Measurements from ENCODE around the gene TBC1D22A.

Gene TBC1D22A

GRCh38 chr22:47040486-47041270 lies 278.2 kb downstream of the TBC1D22A start:
- no peak overlapping the region for H3K4me3 ChIP-seq (ENCODE audit: low read length)
- no peaks in the 10 kb centered on the region for H3K27me3 ChIP-seq (ENCODE audit: control insufficient read depth, insufficient read depth, low read length)
- H3K9me3 ChIP-seq (replicated peaks; ENCODE audit: low read length): no peaks in the 10 kb centered on the region
- H3K4me2 ChIP-seq (ENCODE audit: low read length): no peak overlapping the region
- no peak overlapping the region for H3K9ac ChIP-seq (ENCODE audit: low read depth, low read length)
- no peaks in the 10 kb centered on the region for H3K36me3 ChIP-seq (ENCODE audit: insufficient read depth, low read length)
- H3K4me1 ChIP-seq (ENCODE audit: control insufficient read depth, insufficient read depth, low read length): peaks cover 4% of the 10 kb centered on the region

- Histone ChIP-seq H3K4me1 (ENCODE audit: control insufficient read depth, insufficient read depth, low read length) (peaks cover 4% of the 10 kb centered on the region), H3K9me3 (replicated peaks; ENCODE audit: low read length) (no peaks in the 10 kb centered on the region), H3K9ac (ENCODE audit: low read depth, low read length) (no peak overlapping the region), H3K4me3 (ENCODE audit: low read length) (no peak overlapping the region), H3K27me3 (ENCODE audit: control insufficient read depth, insufficient read depth, low read length) (no peaks in the 10 kb centered on the region), H3K36me3 (ENCODE audit: insufficient read depth, low read length) (no peaks in the 10 kb centered on the region), H3K4me2 (ENCODE audit: low read length) (no peak overlapping the region)
Measured at GRCh38 chr22:47041271-47042115, 279.0 kb downstream of the TBC1D22A start.

GRCh38 chr22:47042116-47042825 lies 279.8 kb downstream of the TBC1D22A start:
- H3K9me3 ChIP-seq (replicated peaks; ENCODE audit: low read length): no peaks in the 10 kb centered on the region
- H3K9ac ChIP-seq (ENCODE audit: low read depth, low read length): no peak overlapping the region
- H3K27me3 ChIP-seq (ENCODE audit: control insufficient read depth, insufficient read depth, low read length): no peaks in the 10 kb centered on the region
- H3K36me3 ChIP-seq (ENCODE audit: insufficient read depth, low read length): no peaks in the 10 kb centered on the region
- H3K4me3 ChIP-seq (ENCODE audit: low read length): no peak overlapping the region
- no peak overlapping the region for H3K4me2 ChIP-seq (ENCODE audit: low read length)
- H3K4me1 ChIP-seq (ENCODE audit: control insufficient read depth, insufficient read depth, low read length): peaks cover 4% of the 10 kb centered on the region

GRCh38 chr22:47042861-47043496 lies 280.5 kb downstream of the TBC1D22A start:
- Histone ChIP-seq H3K36me3 (ENCODE audit: insufficient read depth, low read length) (no peaks in the 10 kb centered on the region), H3K9ac (ENCODE audit: low read depth, low read length) (no peak overlapping the region), H3K4me2 (ENCODE audit: low read length) (no peak overlapping the region), H3K9me3 (replicated peaks; ENCODE audit: low read length) (no peaks in the 10 kb centered on the region), H3K4me3 (ENCODE audit: low read length) (no peak overlapping the region), H3K4me1 (ENCODE audit: control insufficient read depth, insufficient read depth, low read length) (peaks cover 4% of the 10 kb centered on the region), H3K27me3 (ENCODE audit: control insufficient read depth, insufficient read depth, low read length) (no peaks in the 10 kb centered on the region)

GRCh38 chr22:47043835-47044721 lies 281.6 kb downstream of the TBC1D22A start:
- Histone ChIP-seq H3K9ac (ENCODE audit: low read depth, low read length) (no peak overlapping the region), H3K4me1 (ENCODE audit: control insufficient read depth, insufficient read depth, low read length) (peaks cover 4% of the 10 kb centered on the region), H3K4me2 (ENCODE audit: low read length) (no peak overlapping the region), H3K4me3 (ENCODE audit: low read length) (no peak overlapping the region), H3K9me3 (replicated peaks; ENCODE audit: low read length) (no peaks in the 10 kb centered on the region), H3K36me3 (ENCODE audit: insufficient read depth, low read length) (no peaks in the 10 kb centered on the region), H3K27me3 (ENCODE audit: control insufficient read depth, insufficient read depth, low read length) (no peaks in the 10 kb centered on the region)

GRCh38 chr22:47044722-47045535 lies 282.5 kb downstream of the TBC1D22A start:
- Histone ChIP-seq H3K4me2 (ENCODE audit: low read length) (no peak overlapping the region), H3K4me3 (ENCODE audit: low read length) (no peak overlapping the region), H3K27me3 (ENCODE audit: control insufficient read depth, insufficient read depth, low read length) (no peaks in the 10 kb centered on the region), H3K9me3 (replicated peaks; ENCODE audit: low read length) (no peaks in the 10 kb centered on the region), H3K4me1 (ENCODE audit: control insufficient read depth, insufficient read depth, low read length) (peaks cover 4% of the 10 kb centered on the region), H3K9ac (ENCODE audit: low read depth, low read length) (no peak overlapping the region), H3K36me3 (ENCODE audit: insufficient read depth, low read length) (no peaks in the 10 kb centered on the region)

GRCh38 chr22:47045691-47046410 lies 283.4 kb downstream of the TBC1D22A start:
- H3K4me1 ChIP-seq (ENCODE audit: control insufficient read depth, insufficient read depth, low read length): peaks cover 4% of the 10 kb centered on the region
- no peaks in the 10 kb centered on the region for H3K9me3 ChIP-seq (replicated peaks; ENCODE audit: low read length)
- H3K9ac ChIP-seq (ENCODE audit: low read depth, low read length): no peak overlapping the region
- H3K27me3 ChIP-seq (ENCODE audit: control insufficient read depth, insufficient read depth, low read length): no peaks in the 10 kb centered on the region
- H3K4me3 ChIP-seq (ENCODE audit: low read length): no peak overlapping the region
- no peaks in the 10 kb centered on the region for H3K36me3 ChIP-seq (ENCODE audit: insufficient read depth, low read length)
- H3K4me2 ChIP-seq (ENCODE audit: low read length): no peak overlapping the region

- no peak overlapping the region for H3K9ac ChIP-seq (ENCODE audit: low read depth, low read length)
- no peak overlapping the region for H3K4me3 ChIP-seq (ENCODE audit: low read length)
- H3K27me3 ChIP-seq (ENCODE audit: control insufficient read depth, insufficient read depth, low read length): no peaks in the 10 kb centered on the region
- peaks cover 4% of the 10 kb centered on the region for H3K4me1 ChIP-seq (ENCODE audit: control insufficient read depth, insufficient read depth, low read length)
- H3K9me3 ChIP-seq (replicated peaks; ENCODE audit: low read length): no peaks in the 10 kb centered on the region
- H3K36me3 ChIP-seq (ENCODE audit: insufficient read depth, low read length): no peaks in the 10 kb centered on the region
- no peak overlapping the region for H3K4me2 ChIP-seq (ENCODE audit: low read length)
Measured at GRCh38 chr22:47046411-47047065, 284.1 kb downstream of the TBC1D22A start.

GRCh38 chr22:47047321-47048122 lies 285.1 kb downstream of the TBC1D22A start:
- no peak overlapping the region for H3K4me2 ChIP-seq (ENCODE audit: low read length)
- no peak overlapping the region for H3K4me3 ChIP-seq (ENCODE audit: low read length)
- peaks cover 4% of the 10 kb centered on the region for H3K4me1 ChIP-seq (ENCODE audit: control insufficient read depth, insufficient read depth, low read length)
- no peak overlapping the region for H3K9ac ChIP-seq (ENCODE audit: low read depth, low read length)
- no peaks in the 10 kb centered on the region for H3K36me3 ChIP-seq (ENCODE audit: insufficient read depth, low read length)
- no peaks in the 10 kb centered on the region for H3K9me3 ChIP-seq (replicated peaks; ENCODE audit: low read length)
- no peaks in the 10 kb centered on the region for H3K27me3 ChIP-seq (ENCODE audit: control insufficient read depth, insufficient read depth, low read length)
